Measurements from ENCODE around the gene CCNG2. TPM values are rescaled to one million over a fixed set of nuclear protein-coding genes. Genes with fewer than 3 reads are reported as not detected.

Gene CCNG2
- total and polyA plus RNA-seq, 4 experiments from 2014 or later: 17.0 to 22.9 (median 20.2) TPM

- peaks cover 0 to 4% (median 0%) of the 10 kb centered on the region in 8 donors for H3K9me3 Mint-ChIP-seq
- Histone ChIP-seq H3K9me3 (ENCODE audit: control insufficient read depth in 1 of 2, low read length in 2 of 2) (no peaks in the 10 kb centered on the region), H3K27me3 (ENCODE audit: insufficient read depth, low read length) (no peaks in the 10 kb centered on the region), H3K36me3 (ENCODE audit: insufficient read depth, low read length) (no peaks in the 10 kb centered on the region), H3K27ac (ENCODE audit: low read depth, low read length) (peak overlapping the region; percentile 77), H3K4me3 (ENCODE audit: low read length in 2 of 2) (peak overlapping the region; percentile 43 to 87), H3K4me1 (ENCODE audit: insufficient read depth, low read length) (peaks cover 35% of the 10 kb centered on the region)
- peaks cover 16 to 33% of the 10 kb centered on the region in 2 donors for H3K36me3 Mint-ChIP-seq
- POLR2A ChIA-PET (ENCODE audit: partially characterized antibody): interaction anchor here (0.6 to 5.8 kb wide), 11 partner anchors 10 to 1644 kb away, joined by 3 to 60 read pairs (median 3); partner anchors contain the start of gene CCNI
- CTCF ChIA-PET (ENCODE audit: partially characterized antibody): interaction anchor here (0.8 to 2.1 kb wide), 5 partner anchors 35 to 113 kb away, joined by 3 to 6 read pairs (median 4); no protein-coding TSS in a partner anchor
- H3K27ac Mint-ChIP-seq: peak overlapping the region; percentile 79 to 99 (median 90)
- peak overlapping the region; percentile 89 to 99 (median 96) for H3K4me3 Mint-ChIP-seq
- intact Hi-C loops (cut with micrococcal nuclease): loop anchor here (5.0 to 10.0 kb wide), 3 partner anchors 706 to 1619 kb away; partner anchors contain the start of genes BMP2K, MRPL1 and STBD1
- peak in 2 of 5 donors; percentile 6 to 51 for DNase-seq
- peaks cover 23 to 62% (median 33%) of the 10 kb centered on the region in 4 donors for H3K4me1 Mint-ChIP-seq
- peaks cover 0 to 6% of the 10 kb centered on the region in 2 donors for H3K27me3 Mint-ChIP-seq
These were observed 1.5 kb downstream of the CCNG2 start for GRCh38 chr4:77158487-77158861.

- peak overlapping the region in 4 of 7 donors; percentile 50 to 99 (median 64) for H3K27ac Mint-ChIP-seq
These were observed 2.8 kb downstream of the CCNG2 start for GRCh38 chr4:77159806-77160205.

GRCh38 chr4:77163641-77164040 lies 6.6 kb downstream of the CCNG2 start:
- POLR2A ChIA-PET (ENCODE audit: partially characterized antibody): no interaction called here

More at GRCh38 chr4:77159806-77160205, 2.8 kb downstream of the CCNG2 start:
- no peaks in the 10 kb centered on the region for H3K27me3 ChIP-seq (ENCODE audit: insufficient read depth, low read length)
- POLR2A ChIA-PET (ENCODE audit: partially characterized antibody): no interaction called here
- peaks cover 7% of the 10 kb centered on the region for H3K36me3 ChIP-seq (ENCODE audit: insufficient read depth, low read length)
- Mint-ChIP-seq H3K4me1 (peaks cover 23 to 56% (median 31%) of the 10 kb centered on the region in 4 donors), H3K27me3 (peaks cover 0 to 6% of the 10 kb centered on the region in 2 donors), H3K4me3 (peak overlapping the region in 4 of 8 donors; percentile 22 to 99 (median 59)), H3K36me3 (peaks cover 26 to 45% of the 10 kb centered on the region in 2 donors), H3K9me3 (peaks cover 0 to 4% (median 0%) of the 10 kb centered on the region in 8 donors)
- no peaks in the 10 kb centered on the region for H3K9me3 ChIP-seq (ENCODE audit: control insufficient read depth in 1 of 2, low read length in 2 of 2)
- H3K4me3 ChIP-seq (ENCODE audit: low read length in 2 of 2): no peak overlapping the region
- peaks cover 29% of the 10 kb centered on the region for H3K4me1 ChIP-seq (ENCODE audit: insufficient read depth, low read length)
- CTCF ChIA-PET (ENCODE audit: partially characterized antibody): interaction anchor here (0.7 to 1.6 kb wide), 3 partner anchors 16 to 43 kb away, joined by 3 to 5 read pairs (median 4); no protein-coding TSS in a partner anchor
- intact Hi-C loops (cut with micrococcal nuclease): loop anchor here (5.0 to 10.0 kb wide), 4 partner anchors 645 to 1617 kb away; partner anchors contain the start of genes BMP2K, MRPL1 and STBD1
- no peak for DNase-seq
- H3K27ac ChIP-seq (ENCODE audit: low read depth, low read length): no peak overlapping the region

GRCh38 chr4:77167173-77167572 lies 10.2 kb downstream of the CCNG2 start:
- Mint-ChIP-seq H3K27ac (peak overlapping the region in 1 of 7 donors; percentile 1), H3K4me1 (peaks cover 6 to 13% (median 8%) of the 10 kb centered on the region in 4 donors), H3K4me3 (no peak overlapping the region), H3K36me3 (peaks cover 52 to 67% of the 10 kb centered on the region in 2 donors), H3K27me3 (no peaks in the 10 kb centered on the region), H3K9me3 (no peaks in the 10 kb centered on the region)
- Histone ChIP-seq H3K9me3 (ENCODE audit: control insufficient read depth in 1 of 2, low read length in 2 of 2) (no peaks in the 10 kb centered on the region), H3K27ac (ENCODE audit: low read depth, low read length) (no peak overlapping the region), H3K4me3 (ENCODE audit: low read length in 2 of 2) (no peak overlapping the region), H3K27me3 (ENCODE audit: insufficient read depth, low read length) (no peaks in the 10 kb centered on the region), H3K4me1 (ENCODE audit: insufficient read depth, low read length) (no peaks in the 10 kb centered on the region), H3K36me3 (ENCODE audit: insufficient read depth, low read length) (peaks cover 13% of the 10 kb centered on the region)
- POLR2A ChIA-PET (ENCODE audit: partially characterized antibody): no interaction called here
- DNase-seq: no peak
- CTCF ChIA-PET (ENCODE audit: partially characterized antibody): no interaction called here
- intact Hi-C loops (cut with micrococcal nuclease): loop anchor here (10.0 kb wide), 1 partner anchor 638 kb away; no protein-coding TSS in a partner anchor

More at GRCh38 chr4:77163641-77164040, 6.6 kb downstream of the CCNG2 start:
- Mint-ChIP-seq H3K9me3 (no peaks in the 10 kb centered on the region), H3K36me3 (peaks cover 38 to 62% of the 10 kb centered on the region in 2 donors), H3K4me1 (peaks cover 10 to 32% (median 16%) of the 10 kb centered on the region in 4 donors), H3K27me3 (no peaks in the 10 kb centered on the region), H3K27ac (no peak overlapping the region), H3K4me3 (no peak overlapping the region)
- DNase-seq: no peak
- Histone ChIP-seq H3K27me3 (ENCODE audit: insufficient read depth, low read length) (no peaks in the 10 kb centered on the region), H3K36me3 (ENCODE audit: insufficient read depth, low read length) (peaks cover 9% of the 10 kb centered on the region), H3K9me3 (ENCODE audit: control insufficient read depth in 1 of 2, low read length in 2 of 2) (no peaks in the 10 kb centered on the region), H3K4me1 (ENCODE audit: insufficient read depth, low read length) (peaks cover 7% of the 10 kb centered on the region), H3K27ac (ENCODE audit: low read depth, low read length) (no peak overlapping the region), H3K4me3 (ENCODE audit: low read length in 2 of 2) (no peak overlapping the region)
- CTCF ChIA-PET (ENCODE audit: partially characterized antibody): interaction anchor here (1.1 to 5.4 kb wide), 4 partner anchors 30 to 69 kb away, joined by 3 to 25 read pairs (median 4); no protein-coding TSS in a partner anchor
- intact Hi-C loops (cut with micrococcal nuclease): loop anchor here (10.0 kb wide), 1 partner anchor 641 kb away; no protein-coding TSS in a partner anchor

- Histone ChIP-seq H3K9me3 (ENCODE audit: control insufficient read depth in 1 of 2, low read length in 2 of 2) (no peaks in the 10 kb centered on the region), H3K36me3 (ENCODE audit: insufficient read depth, low read length) (peaks cover 13% of the 10 kb centered on the region), H3K4me3 (ENCODE audit: low read length in 2 of 2) (no peak overlapping the region), H3K4me1 (ENCODE audit: insufficient read depth, low read length) (no peaks in the 10 kb centered on the region), H3K27me3 (ENCODE audit: insufficient read depth, low read length) (no peaks in the 10 kb centered on the region), H3K27ac (ENCODE audit: low read depth, low read length) (no peak overlapping the region)
- Mint-ChIP-seq H3K9me3 (no peaks in the 10 kb centered on the region), H3K4me3 (peak overlapping the region in 1 of 8 donors; percentile 31), H3K27ac (peak overlapping the region in 3 of 7 donors; percentile 32 to 61 (median 53)), H3K36me3 (peaks cover 50 to 64% of the 10 kb centered on the region in 2 donors), H3K27me3 (no peaks in the 10 kb centered on the region), H3K4me1 (peaks cover 4 to 10% (median 6%) of the 10 kb centered on the region in 4 donors)
- intact Hi-C loops (cut with micrococcal nuclease): loop anchor here (10.0 kb wide), 1 partner anchor 637 kb away; no protein-coding TSS in a partner anchor
- no peak for DNase-seq
- CTCF ChIA-PET (ENCODE audit: partially characterized antibody): no interaction called here
- POLR2A ChIA-PET (ENCODE audit: partially characterized antibody): interaction anchor here (0.8 kb wide), 1 partner anchor 10 kb away, joined by 3 read pairs; the partner anchor contains the start of gene CCNG2
These were observed 10.9 kb downstream of the CCNG2 start for GRCh38 chr4:77167866-77168265.

- Mint-ChIP-seq H3K4me3 (no peak overlapping the region), H3K4me1 (peaks cover 0 to 6% (median 2%) of the 10 kb centered on the region in 4 donors), H3K36me3 (peaks cover 39 to 50% of the 10 kb centered on the region in 2 donors), H3K27me3 (peaks cover 0 to 4% of the 10 kb centered on the region in 2 donors), H3K9me3 (no peaks in the 10 kb centered on the region), H3K27ac (peak overlapping the region in 1 of 7 donors; percentile 14)
- ChIA-PET CTCF (ENCODE audit: partially characterized antibody) (interaction anchor here (1.8 kb wide), 1 partner anchor 34 kb away, joined by 4 read pairs; no protein-coding TSS in a partner anchor), POLR2A (ENCODE audit: partially characterized antibody) (interaction anchor here (1.2 kb wide), 1 partner anchor 12 kb away, joined by 4 read pairs; no protein-coding TSS in a partner anchor)
- no peak overlapping the region for H3K27ac ChIP-seq (ENCODE audit: low read depth, low read length)
- H3K9me3 ChIP-seq (ENCODE audit: control insufficient read depth in 1 of 2, low read length in 2 of 2): no peaks in the 10 kb centered on the region
- H3K4me3 ChIP-seq (ENCODE audit: low read length in 2 of 2): no peak overlapping the region
- intact Hi-C loops (cut with micrococcal nuclease): loop anchor here (10.0 kb wide), 1 partner anchor 635 kb away; no protein-coding TSS in a partner anchor
- no peaks in the 10 kb centered on the region for H3K27me3 ChIP-seq (ENCODE audit: insufficient read depth, low read length)
- DNase-seq: no peak
- H3K36me3 ChIP-seq (ENCODE audit: insufficient read depth, low read length): peaks cover 6% of the 10 kb centered on the region
- no peaks in the 10 kb centered on the region for H3K4me1 ChIP-seq (ENCODE audit: insufficient read depth, low read length)
These were observed 12.5 kb downstream of the CCNG2 start for GRCh38 chr4:77169481-77169880.

GRCh38 chr4:77170926-77171325 lies 13.9 kb downstream of the CCNG2 start:
- peaks cover 29 to 37% of the 10 kb centered on the region in 2 donors for H3K36me3 Mint-ChIP-seq
- Histone ChIP-seq H3K4me1 (ENCODE audit: insufficient read depth, low read length) (no peaks in the 10 kb centered on the region), H3K27ac (ENCODE audit: low read depth, low read length) (no peak overlapping the region), H3K27me3 (ENCODE audit: insufficient read depth, low read length) (no peaks in the 10 kb centered on the region), H3K36me3 (ENCODE audit: insufficient read depth, low read length) (peaks cover 4% of the 10 kb centered on the region), H3K9me3 (ENCODE audit: control insufficient read depth in 1 of 2, low read length in 2 of 2) (no peaks in the 10 kb centered on the region), H3K4me3 (ENCODE audit: low read length in 2 of 2) (no peak overlapping the region)
- no peaks in the 10 kb centered on the region for H3K9me3 Mint-ChIP-seq
- POLR2A ChIA-PET (ENCODE audit: partially characterized antibody): no interaction called here
- H3K4me1 Mint-ChIP-seq: peaks cover 0 to 6% (median 0%) of the 10 kb centered on the region in 4 donors
- no peak overlapping the region for H3K4me3 Mint-ChIP-seq
- peaks cover 3 to 4% of the 10 kb centered on the region in 2 donors for H3K27me3 Mint-ChIP-seq
- no peak for DNase-seq
- peak overlapping the region in 1 of 7 donors; percentile 26 for H3K27ac Mint-ChIP-seq
- intact Hi-C loops (cut with micrococcal nuclease): no loop called here
- CTCF ChIA-PET (ENCODE audit: partially characterized antibody): no interaction called here
